Jurkat, Clone E6-1 (cell line): Measurements from ENCODE around the gene MRPL54.
"Not testable (repeated sequence)": the region's sequence is repeated elsewhere in the genome, so short reads cannot be mapped to it uniquely, and the experiment has no call there.

Source experiments
- DNase-seq: peaks from one replicate; pipeline ENCODE4 v3.0.0-alpha.2; 2011; ENCODE audit warnings: low read depth, low spot score
- H3K4me3 ChIP-seq: 2 replicates; pipeline ENCODE4 v1.5.1; 2011; ENCODE audit warnings: mild to moderate bottlenecking, low read length, control low read depth, moderate library complexity

Gene MRPL54

DNA sequence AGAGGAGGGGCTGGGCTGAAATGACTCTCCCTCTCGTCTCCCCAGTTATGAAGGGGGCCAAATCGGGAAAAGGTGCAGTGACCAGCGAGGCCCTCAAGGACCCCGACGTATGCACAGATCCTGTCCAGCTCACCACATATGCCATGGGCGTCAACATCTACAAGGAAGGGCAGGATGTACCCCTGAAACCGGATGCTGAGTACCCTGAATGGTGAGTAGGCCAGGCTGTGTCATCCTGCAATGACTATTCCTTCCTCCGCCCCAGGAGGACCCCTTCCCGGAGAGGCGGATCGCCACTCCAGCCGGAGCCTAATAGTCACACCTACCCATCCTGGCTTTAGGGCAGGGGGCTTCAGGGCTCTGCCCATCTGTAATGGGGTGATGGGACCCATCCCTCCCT is 2.6 kb downstream of the MRPL54 start:
- H3K4me3 ChIP-seq, result no peak overlapping the region
- no peak for DNase-seq

DNA sequence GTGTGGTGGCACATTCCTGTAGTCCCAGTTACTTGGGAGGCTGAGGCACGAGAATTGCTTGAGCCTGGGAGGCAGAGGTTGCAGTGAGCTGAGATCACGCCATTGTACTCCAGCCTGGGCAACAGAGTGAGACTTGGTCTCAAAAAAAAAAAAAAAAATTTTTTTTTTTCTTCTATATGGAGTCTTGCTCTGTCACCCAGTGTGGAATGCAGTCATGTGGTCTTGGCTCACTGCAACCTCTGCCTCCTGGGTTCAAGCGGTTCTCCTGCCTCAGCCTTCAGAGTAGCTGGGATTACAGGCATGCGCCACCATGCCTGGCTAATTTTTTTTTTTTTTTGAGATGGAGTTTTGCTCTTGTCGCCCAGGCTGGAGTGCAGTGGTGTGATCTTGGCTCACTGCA is 3.3 kb downstream of the MRPL54 start:
- DNase-seq, H3K4me3 ChIP-seq: not testable (repeated sequence)

DNA sequence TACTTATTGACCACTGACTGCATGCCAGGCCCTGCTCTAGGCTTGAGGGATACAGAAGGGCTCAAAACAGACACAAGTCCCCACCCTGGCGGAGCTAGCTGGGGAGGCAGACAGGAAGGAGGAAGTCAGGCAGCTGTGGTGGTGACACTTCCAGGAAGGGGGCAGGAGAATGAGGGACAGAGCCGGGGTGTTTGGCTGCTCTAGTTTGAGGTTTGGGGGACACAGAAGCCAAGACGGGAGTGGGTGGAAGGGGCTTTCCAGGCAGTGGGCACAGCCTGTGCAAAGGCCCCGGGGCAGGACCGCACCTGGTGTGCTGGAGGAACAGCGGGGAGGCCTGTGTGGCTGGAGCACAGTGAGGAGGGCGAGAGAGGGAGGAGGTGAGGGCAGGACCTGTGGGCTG is 4.0 kb downstream of the MRPL54 start:
- DNase-seq, result no peak
- no peak overlapping the region for H3K4me3 ChIP-seq

DNA sequence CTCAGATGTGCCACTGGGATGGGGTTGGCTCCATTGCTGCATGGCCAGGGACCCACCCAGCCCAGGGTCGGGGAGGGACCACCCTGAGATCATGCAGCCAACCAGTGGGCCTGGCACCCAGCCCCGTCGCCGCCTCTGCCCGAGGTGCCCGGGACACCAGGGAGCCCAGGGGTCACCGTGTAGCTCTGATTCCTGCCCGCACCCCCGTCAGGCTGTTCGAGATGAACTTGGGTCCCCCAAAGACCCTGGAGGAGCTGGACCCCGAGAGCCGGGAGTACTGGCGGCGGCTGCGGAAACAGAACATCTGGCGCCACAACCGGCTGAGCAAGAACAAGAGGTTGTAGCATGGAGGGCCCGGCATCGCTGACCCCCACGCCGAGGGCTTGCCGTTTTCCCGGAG is 4.6 kb downstream of the MRPL54 start:
- no peak for DNase-seq
- no peak overlapping the region for H3K4me3 ChIP-seq

DNA sequence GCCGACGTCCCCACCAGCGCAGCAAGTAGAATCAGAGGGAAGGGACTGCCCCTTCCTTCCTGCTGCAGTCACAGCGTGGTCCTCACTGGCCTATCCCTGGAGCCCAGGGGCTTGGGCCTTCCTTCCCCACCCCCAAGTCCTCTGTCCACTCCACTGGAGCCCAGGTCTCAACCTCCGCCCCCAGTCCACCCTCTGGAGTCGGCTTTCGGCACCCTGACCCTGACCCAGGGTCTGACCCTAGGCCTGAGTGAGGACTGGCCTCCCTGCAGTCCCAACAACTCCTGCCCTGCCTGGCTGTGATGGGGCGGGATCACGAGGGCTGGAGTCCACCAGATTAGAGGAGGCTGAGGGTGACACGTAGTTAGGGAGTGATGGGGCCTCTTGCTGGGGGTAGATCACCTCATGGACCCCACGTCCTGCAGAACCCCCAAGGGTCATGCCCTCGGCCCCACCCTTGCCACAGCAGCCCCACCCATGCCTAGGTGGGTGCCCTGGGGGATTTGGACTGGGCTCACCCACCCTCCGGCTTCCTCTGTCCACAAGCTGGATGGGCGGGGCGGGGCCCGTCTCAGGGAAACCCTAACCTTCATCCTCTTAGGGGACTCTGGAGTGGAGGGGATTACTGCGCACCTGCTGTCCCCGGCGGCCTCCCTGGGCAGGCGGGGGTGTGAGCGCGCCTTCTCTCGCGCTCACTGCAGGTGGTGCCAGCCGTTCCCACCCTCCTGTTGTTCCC is 5.7 kb downstream of the MRPL54 start:
- DNase-seq, result no peak

DNA sequence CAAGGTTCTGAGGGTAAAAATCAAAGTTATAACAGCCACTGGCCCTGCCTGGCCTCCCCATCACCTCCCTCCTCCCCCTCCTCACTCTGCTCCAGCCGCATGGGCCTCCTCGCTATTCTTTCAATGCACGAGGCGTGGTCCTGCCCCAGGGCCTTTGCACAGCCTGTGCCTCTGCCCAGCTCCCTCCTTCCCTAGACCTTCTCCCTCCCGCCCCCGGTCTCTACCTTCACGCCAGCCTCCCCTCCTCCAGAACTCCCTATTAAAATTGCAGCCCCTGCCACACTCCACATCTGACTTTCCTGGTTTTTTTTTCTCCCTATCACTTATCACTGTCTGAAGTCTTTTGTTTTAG is 6.2 kb downstream of the MRPL54 start:
- H3K4me3 ChIP-seq, result no peak overlapping the region
- no peak for DNase-seq

More for the DNA sequence above, 5.7 kb downstream of the MRPL54 start:
- H3K4me3 ChIP-seq, result no peak overlapping the region

DNA sequence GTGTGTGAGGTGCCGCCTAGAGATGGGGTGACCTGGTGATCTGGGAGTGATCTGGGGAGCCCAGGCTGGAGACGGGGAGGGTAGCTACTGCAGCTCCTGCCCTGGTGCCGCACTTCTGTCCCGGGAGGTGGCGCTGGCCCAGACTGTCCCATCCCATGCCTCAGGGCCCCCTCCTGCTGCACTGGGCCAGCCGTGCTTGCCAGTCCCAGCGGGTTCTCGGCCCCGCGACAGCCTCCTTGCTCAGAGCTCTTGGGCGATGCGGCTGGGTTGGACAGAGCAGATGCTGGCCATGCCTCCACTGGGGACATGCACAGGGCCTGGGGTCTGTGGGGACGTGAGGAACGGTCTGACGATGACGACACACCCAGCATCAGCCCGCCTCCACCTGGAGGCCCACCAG is 7.0 kb downstream of the MRPL54 start:
- no peak for DNase-seq
- no peak overlapping the region for H3K4me3 ChIP-seq

DNA sequence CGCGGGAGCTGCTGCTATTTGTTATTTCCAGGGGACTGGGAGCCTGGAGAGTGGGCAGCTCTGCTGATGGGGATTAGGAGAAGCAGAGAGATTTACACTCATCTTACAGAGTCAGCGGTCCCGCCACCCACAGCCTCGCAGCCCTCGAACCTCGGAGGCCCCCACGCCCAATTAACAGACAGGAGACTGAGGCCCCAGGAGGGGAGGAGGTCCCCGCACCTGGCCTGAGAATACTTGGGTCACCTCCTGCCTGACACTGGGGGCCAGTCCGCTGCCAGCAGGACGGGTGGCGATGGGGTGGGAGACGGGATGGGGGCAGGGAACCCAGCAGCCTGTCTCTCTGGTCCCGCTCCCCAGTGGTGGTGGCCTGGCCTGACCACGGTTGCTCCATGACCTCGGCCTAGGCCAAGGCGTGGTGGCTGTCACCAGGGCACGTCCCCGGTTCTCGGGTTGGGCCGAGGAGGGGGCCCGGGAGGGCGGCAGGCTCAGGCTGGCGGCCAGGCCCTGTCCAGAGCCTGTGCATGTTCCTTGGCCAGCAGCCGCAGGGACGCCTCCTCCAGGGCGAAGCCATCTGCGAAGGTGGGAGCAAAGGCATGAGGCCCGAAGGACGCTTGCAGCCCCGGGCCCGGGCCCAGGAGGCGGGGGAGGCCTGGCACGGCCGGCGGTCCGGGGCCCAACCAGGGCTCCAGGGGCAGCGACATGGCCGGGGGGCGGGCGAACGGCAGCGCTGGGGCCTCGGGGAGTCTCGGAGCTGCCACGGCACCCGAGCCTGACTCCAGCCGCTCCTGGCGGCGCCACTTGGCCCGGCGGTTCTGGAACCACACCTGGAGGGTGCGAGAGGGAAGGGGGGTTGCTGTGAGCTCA is 7.9 kb downstream of the MRPL54 start:
- DNase-seq, result no peak
- no peak overlapping the region for H3K4me3 ChIP-seq

DNA sequence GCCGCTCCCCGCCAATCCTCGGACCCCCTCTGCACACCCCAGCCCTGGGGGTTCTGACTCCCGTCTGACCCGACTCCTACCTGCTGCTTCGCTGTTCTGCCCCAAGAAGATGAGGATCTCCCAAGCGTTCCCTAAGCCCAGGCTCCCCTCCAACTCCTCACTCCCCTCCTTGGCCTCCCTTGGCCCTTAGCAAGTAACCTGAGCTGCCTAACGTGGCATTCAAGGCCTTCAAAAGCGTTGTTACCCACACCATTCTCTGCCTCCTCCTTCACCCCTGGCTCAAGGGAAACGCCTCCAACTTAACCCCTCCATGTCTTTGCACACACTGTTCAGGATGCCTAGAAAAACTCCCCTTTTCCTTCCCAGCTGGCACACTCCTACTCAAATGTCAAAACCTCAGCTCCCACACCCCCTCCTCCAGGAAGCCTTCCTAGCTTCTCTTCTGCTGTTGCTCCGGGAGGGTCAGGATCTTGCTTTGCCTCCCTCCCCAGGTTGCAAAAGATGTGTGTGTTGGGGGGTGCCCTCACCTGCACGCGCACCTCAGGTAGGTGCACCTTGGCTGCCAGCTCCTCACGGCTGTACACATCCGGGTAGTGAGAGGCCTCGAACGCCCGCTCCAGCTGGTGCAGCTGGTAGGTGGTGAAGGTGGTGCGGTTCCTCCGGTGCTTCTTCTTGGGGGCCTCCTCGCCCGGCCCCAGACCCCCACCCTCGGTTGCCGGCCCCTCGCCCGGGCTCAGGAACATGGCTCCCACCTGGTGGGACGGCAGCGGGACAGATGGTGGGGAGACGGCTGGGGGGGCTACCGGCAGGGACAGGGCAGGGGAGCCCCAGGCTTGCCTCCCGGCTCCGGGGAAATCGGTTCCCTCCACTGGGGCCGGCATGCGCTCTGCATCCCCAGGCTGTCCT is 8.8 kb downstream of the MRPL54 start:
- DNase-seq, result no peak
- H3K4me3 ChIP-seq, result no peak overlapping the region

DNA sequence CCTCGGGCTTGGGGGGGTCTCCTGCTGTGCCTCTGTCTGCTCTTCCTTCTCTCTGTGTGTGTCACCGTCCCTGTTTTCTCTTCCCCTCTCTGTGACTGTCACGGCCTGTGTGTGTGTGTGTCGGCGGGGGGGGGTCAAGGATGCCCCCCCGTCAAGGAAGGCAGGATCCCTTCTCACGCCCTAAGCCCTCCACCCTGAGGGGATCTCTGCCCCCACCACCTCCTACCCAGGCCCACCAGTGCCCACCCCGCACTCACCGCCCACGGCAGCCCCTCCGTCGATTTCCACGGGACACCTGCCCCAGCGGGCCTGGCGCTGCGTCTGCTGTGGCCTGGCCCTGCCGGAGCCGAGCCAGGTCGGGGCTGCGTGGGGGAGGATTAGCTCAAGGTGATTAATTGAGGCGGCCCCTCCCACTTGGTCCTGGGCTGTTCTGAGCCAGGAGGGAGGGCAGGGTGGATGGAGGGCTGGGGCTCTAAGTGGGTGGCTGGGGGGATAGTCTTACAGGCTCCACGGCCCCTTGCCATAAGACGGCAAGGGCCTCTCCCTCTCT is 9.5 kb downstream of the MRPL54 start, which contains the start of gene RAX2:
RAX2 (minus strand) TSS at position 323 of the 550 bp plus-strand sequence. CDS start 486 bp downstream, outside the sequence.
- DNase-seq, result no peak

DNA sequence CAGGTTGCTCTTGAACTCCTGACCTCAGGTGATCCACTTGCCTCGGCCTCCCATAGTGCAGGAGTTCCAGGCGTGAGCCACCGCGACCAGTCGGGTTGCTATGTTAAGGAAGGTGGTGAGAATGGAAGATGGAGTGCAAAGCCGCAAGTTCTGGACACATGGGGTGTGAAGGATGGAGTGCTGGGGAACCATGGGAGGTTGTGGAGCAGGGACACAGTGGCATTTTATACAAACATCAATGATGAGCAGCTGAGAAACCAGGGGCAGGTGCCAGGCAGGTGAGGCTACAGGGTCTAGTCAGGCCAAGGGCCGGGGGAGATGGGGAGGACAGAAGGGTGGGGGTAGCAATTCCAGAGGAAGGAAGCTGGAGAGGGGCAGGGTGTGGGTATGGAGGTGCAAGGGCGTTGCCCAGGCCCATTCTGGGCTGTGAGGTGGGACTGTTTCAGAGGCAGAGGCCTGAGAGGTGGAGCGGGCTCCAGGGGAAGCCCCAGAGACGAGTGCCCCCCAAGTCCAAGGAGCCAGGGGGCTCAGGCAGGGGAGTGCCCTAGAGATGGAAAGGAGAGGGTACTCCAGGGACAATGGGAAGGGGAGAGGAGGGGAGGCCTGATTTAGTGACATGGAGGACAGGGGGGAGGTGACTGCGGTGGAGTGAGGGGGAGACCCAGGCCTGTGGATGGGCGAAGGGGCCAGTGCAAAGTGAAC is 11.5 kb downstream of the MRPL54 start:
- no peak for DNase-seq
- H3K4me3 ChIP-seq, result no peak overlapping the region

More for the DNA sequence above, 9.5 kb downstream of the MRPL54 start, which contains the start of gene RAX2:
- no peak within 1 kb of the TSS for H3K4me3 ChIP-seq

DNA sequence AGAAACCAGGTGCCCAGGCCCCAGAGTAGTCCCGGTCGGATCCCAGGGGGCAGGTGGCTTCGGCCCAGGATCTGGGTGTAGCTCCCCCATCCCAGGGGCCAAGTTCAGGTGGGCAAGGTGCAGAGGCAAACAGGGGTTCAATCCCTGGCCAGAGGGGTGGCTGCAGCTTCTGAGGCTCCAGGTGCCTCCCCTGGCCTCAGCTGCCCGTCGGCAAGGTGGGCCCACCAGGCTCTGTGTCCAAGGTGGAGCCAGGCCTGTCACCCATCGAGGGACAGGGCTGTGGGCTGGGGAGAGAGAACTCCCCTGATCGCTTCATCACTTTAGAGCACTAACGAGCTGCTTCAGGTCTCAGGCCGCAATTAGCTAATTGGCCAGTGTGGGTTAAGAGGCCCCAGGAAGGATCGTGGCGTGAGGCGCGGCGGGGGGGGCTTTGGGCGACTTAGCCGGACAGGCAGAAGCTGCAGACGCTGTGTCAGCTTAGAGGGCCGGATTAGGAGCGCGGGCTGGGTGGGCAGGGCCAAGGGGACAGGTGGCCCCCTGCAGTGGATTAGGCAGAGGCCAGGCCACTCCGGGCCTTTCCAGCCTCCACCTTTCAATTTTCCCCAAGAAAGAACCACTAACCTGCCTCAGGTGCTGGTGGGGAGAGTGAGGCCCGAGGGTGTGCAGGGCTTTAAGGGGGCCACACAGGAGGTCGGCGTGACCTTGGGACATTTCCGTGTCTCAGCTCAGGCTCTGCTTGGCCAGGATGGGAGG is 12.3 kb downstream of the MRPL54 start:
- H3K4me3 ChIP-seq, result no peak overlapping the region
- DNase-seq, result no peak

DNA sequence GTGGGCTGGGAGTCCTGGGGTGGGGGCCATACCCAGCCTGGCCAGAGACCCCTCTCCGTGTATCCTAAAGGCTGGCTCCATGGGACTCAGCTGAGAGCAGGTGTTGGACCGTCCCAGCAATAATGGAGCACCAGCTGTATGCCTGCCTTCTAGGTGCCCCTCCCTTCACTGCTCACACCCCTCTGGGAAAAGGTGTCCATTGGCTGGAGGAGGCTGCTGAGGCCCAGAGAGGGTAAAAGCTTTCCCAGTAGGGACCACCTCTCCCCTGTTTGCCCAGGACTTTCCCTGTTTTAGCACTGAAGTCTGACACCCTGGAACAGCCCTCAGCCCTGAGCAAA is 12.9 kb downstream of the MRPL54 start:
- no peak for DNase-seq
- H3K4me3 ChIP-seq, result no peak overlapping the region

DNA sequence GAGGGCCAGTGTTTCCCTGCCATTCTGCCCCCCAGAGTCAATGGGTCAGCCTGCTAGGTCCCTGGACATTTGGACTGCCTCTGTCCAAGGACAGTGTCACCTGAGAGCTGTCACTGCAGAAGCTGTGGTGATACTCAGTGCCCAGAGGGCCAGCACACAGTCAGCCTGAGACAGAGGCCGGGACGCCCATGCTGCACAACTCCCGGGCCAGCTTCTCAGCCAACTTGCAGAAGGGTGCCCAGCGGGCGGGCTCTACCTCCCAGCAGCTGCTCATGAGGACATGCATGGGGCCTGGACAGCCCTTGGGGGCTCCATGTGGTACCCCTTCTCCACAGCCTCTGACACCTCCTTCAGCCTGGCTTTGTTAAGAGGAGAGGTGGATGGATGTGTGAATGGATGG is 13.3 kb downstream of the MRPL54 start:
- DNase-seq, result no peak
- no peak overlapping the region for H3K4me3 ChIP-seq

DNA sequence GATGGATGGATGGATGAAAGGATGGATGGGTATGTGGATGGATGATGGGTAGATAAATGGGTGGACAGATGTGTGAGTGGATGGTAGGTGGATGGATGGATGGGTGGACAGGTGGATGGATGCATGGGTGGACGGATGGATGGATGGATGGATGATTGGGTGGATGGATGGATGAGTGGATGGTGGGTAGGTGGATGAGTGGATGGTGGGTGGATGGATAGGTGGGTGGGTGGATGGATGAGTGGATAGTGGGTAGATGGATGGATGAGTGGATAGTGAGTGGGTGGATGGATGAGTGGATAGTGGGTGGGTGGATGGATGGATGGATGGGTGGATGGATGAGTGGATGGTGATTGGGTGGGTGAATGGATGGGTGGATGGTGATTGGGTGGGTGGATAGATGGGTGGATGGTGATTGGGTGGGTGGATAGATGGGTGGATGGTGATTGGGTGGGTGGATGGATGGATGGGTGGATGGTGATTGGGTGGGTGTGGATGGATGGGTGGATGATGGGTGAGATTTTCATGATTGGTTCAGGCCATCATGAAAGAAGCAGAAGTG is 14.1 kb downstream of the MRPL54 start:
- DNase-seq, result no peak
- H3K4me3 ChIP-seq, result no peak overlapping the region

DNA sequence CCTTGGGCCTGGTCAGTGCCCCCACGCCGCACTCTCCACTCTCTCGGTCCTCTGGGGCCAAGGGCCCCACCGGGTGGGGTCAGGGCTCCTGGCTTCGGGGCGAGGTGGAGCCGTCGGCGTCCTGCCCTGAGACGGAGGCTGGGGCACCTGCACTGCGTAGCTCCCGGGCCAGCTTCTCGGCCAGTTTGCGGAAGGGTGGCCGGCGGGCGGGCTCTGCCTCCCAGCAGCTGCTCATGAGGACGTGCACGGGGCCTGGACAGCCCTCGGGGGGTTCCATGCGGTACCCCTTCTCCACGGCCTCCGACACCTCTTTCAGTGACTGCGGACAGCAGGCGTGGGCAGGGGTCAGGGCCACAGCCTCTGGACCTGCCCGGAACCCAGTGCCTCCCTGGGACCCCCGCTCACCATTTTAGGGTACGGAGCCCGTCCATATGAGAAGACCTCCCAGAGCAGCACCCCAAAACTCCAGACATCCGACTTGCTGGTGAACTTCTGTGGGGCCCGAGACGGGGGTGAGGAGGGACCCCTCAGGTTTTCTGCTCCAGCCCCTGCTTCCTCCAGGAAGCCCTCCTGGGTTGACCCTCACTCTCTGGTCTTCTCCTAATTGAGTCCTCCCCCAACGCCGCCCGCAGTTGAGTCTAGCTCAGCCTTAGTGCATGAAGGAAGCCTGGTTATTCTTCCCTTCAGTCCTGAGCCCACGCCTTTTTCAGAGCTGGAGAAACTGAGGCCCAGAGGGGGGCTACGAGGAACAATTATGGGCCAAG is 15.8 kb downstream of the MRPL54 start:
- H3K4me3 ChIP-seq, result no peak overlapping the region
- no peak for DNase-seq
